ENCODE measurements around the gene U2AF2. TPM values are rescaled to one million over a fixed set of nuclear protein-coding genes. Genes with fewer than 3 reads are reported as not detected.

The U2AF2 gene
- polyA plus RNA-seq, 6 donors from 2014 or later, result 3.2 to 13.7 (median 9.3) TPM

DNA sequence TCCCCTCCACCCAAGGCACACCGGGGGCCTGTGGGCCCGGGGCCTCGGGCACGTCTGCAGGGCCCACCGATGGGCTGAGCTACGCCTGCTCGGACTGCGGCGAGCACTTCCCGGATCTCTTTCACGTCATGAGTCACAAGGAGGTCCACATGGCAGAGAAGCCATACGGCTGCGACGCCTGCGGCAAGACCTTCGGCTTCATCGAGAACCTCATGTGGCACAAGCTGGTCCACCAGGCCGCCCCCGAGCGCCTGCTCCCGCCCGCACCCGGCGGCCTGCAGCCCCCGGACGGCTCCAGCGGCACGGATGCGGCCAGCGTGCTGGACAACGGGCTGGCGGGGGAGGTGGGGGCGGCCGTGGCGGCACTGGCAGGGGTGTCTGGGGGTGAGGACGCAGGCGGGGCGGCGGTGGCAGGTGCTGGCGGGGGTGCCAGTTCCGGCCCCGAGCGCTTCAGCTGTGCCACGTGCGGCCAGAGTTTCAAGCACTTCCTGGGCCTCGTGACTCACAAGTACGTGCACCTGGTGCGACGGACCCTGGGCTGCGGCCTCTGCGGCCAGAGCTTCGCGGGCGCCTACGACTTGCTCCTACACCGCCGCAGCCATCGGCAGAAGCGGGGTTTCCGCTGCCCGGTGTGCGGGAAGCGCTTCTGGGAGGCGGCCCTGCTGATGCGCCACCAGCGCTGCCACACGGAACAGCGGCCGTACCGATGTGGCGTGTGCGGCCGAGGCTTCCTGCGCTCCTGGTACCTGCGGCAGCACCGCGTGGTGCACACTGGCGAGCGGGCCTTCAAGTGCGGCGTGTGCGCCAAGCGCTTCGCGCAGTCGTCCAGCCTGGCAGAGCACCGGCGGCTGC is 39.1 kb upstream of the U2AF2 start:
- Mint-ChIP-seq H3K27me3 (no peaks in the 10 kb centered on the region), H3K4me1 (peaks cover 29 to 32% (median 30%) of the 10 kb centered on the region in 3 donors), H3K27ac (no peak overlapping the region), H3K9me3 (no peaks in the 10 kb centered on the region), H3K36me3 (no peaks in the 10 kb centered on the region), H3K4me3 (no peak overlapping the region)
- DNase-seq (no peak), ATAC-seq (ENCODE audit: low read depth in 2 of 2) (no peak)

DNA sequence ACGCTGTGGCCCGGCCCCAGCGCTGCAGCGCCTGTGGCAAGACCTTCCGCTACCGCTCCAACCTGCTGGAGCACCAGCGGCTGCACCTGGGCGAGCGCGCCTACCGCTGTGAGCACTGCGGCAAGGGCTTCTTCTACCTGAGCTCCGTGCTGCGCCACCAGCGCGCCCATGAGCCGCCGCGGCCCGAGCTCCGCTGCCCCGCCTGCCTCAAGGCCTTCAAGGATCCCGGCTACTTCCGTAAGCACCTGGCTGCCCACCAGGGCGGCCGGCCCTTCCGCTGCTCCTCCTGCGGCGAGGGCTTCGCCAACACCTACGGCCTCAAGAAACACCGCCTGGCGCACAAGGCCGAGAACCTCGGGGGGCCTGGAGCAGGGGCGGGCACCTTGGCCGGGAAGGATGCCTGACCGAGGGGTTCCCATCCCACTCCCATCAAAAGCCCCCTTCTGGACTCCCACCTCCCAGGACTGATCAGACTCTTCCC is 38.4 kb upstream of the U2AF2 start:
- H3K9me3 Mint-ChIP-seq, result no peaks in the 10 kb centered on the region
- peaks cover 22 to 28% (median 24%) of the 10 kb centered on the region in 3 donors for H3K4me1 Mint-ChIP-seq
- ATAC-seq (ENCODE audit: low read depth in 2 of 2) (no peak), DNase-seq (no peak)
- H3K27ac Mint-ChIP-seq, result no peak overlapping the region
- no peak overlapping the region for H3K4me3 Mint-ChIP-seq
- no peaks in the 10 kb centered on the region for H3K36me3 Mint-ChIP-seq
- no peaks in the 10 kb centered on the region for H3K27me3 Mint-ChIP-seq

DNA sequence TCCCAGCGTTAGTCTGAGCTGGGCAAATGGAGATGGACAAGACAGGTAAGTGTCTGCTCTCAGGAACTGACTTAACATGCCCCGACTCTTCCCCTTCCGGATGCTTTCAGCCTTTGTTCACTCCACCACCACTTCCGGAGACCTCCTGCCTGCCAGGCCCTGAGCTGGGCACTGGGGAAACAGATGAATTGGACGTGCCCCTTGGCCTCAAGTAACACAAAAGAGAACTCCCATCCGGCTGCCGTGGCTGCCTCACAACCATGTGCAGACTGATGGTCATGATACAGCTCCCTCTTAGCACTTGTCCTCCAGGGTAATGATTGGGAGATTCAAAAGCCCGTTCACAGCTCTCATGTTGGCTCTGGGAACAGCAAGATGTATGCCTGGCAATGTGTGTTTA is 37.4 kb upstream of the U2AF2 start:
- DNase-seq, result no peak
- ATAC-seq (ENCODE audit: low read depth in 2 of 2), result no peak
- H3K27ac Mint-ChIP-seq, result peak overlapping the region in 2 of 6 donors; percentile 61 to 69
- no peaks in the 10 kb centered on the region for H3K27me3 Mint-ChIP-seq
- no peaks in the 10 kb centered on the region for H3K9me3 Mint-ChIP-seq
- H3K4me1 Mint-ChIP-seq, result peaks cover 12 to 18% (median 14%) of the 10 kb centered on the region in 3 donors
- no peaks in the 10 kb centered on the region for H3K36me3 Mint-ChIP-seq
- H3K4me3 Mint-ChIP-seq, result no peak overlapping the region

DNA sequence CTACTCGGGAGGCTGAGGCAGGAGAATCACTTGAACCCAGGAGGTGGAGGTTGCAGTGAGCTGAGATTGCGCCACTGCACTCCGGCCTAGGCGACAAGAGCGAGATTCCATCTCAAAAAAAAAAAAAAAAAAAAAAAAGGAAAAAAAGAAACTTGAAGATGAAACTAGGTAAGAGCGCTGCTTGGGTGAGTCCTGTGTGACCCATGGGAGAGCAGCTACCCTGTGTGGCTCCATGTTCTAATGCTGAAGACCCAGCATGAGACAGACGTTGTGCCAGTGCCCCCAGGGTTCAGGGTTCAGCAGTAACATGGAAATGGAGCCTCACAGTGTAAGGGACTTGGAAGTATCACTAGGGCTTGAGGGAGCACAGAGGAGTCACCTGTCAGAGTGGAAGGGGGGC is 36.4 kb upstream of the U2AF2 start:
- Mint-ChIP-seq H3K36me3 (no peaks in the 10 kb centered on the region), H3K27me3 (no peaks in the 10 kb centered on the region), H3K9me3 (no peaks in the 10 kb centered on the region), H3K27ac (peak overlapping the region in 1 of 6 donors; percentile 57), H3K4me3 (no peak overlapping the region), H3K4me1 (peaks cover 4 to 13% (median 9%) of the 10 kb centered on the region in 3 donors)
- DNase-seq, result no peak
- ATAC-seq (ENCODE audit: low read depth in 2 of 2), result no peak

DNA sequence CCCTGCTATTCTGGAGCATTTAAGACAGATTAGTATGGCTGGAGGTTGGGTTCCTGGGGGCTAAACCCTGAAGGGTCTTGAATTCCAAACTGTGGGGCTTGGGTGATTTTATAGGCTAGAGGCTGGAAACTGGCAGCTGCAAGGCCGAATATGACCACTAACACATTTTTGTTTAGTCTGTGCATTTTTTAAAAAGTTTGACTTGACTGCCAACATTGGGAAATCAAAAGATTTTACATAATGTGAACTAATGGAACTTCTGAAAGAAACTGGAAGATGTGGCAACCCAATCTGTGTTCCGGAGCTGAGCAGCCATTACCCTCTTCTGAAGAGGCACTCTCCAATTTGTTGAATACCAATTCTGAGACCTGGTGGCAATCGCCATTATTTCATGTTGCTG is 35.5 kb upstream of the U2AF2 start:
- H3K9me3 Mint-ChIP-seq, result peaks cover 0 to 5% (median 0%) of the 10 kb centered on the region in 7 donors
- H3K4me3 Mint-ChIP-seq, result no peak overlapping the region
- H3K27me3 Mint-ChIP-seq, result no peaks in the 10 kb centered on the region
- H3K27ac Mint-ChIP-seq, result peak overlapping the region in 2 of 6 donors; percentile 6 to 38
- ATAC-seq (ENCODE audit: low read depth in 2 of 2) (no peak), DNase-seq (no peak)
- H3K4me1 Mint-ChIP-seq, result peaks cover 8 to 22% (median 15%) of the 10 kb centered on the region in 3 donors
- no peaks in the 10 kb centered on the region for H3K36me3 Mint-ChIP-seq

DNA sequence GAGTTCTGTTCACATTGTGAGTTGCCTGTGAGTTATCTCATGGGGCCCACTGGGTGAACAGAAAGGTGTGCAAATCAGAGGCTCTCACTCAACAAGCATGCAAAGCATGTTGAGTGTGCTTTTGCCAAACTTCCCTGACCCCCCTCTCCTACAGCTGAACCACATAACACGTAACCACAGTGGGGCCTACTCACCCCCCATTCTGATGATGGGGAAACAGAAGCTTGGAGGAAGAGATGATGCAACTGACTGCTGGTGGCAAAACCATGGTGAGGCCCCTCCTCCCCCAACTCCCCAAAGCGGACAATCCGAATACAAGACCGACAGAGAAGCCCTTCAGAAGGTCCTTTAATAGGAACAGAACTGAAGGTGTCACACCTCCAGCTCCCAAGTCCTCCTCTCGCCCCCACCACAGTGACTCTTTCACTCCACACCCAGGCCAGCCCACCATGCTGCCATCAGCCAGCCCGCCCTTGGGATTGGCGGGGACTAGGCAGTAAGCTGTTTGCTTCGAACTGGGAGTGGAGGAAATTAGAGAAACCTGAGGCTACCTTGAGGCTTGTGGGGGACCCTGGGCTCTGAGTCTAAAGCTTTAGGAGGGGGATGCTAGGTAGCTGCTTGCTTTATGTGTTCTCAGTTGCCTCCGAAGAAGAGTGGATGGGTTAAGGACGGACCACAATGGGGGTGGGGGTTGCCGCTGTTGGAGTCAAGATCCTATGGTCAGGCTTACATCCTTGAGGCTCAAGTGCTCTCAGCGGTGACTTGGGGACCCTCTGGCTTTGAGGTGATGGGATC is 34.2 kb upstream of the U2AF2 start:
- DNase-seq (no peak), ATAC-seq (ENCODE audit: low read depth in 2 of 2) (no peak)
- peaks cover 0 to 5% (median 0%) of the 10 kb centered on the region in 7 donors for H3K9me3 Mint-ChIP-seq

DNA sequence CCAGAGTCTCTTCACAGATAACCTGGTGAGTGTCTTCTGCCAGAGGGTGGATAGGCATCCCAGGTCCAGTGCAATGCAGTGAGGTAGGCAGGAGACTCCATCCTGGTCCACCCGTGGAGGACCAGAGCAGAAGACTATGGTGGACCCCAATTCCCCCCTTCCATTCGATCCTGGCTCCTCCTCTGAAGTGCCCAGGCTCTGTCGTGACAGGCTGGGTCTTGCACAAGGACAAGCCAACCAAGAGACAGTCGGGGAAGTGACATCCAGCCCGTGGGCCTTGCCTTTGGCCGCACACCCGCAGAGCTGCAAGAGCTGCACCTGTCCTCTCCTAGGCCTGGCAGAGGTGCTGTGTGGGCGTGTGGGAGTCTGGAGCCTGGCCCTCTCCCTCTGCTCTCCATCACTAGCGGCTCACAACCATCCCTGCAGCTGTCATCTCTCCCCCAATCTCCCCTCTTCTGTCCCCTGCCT is 33.6 kb upstream of the U2AF2 start:
- Mint-ChIP-seq H3K27ac (peak overlapping the region in 1 of 6 donors; percentile 26), H3K36me3 (no peaks in the 10 kb centered on the region), H3K4me1 (peaks cover 12 to 31% (median 20%) of the 10 kb centered on the region in 3 donors), H3K9me3 (peaks cover 0 to 5% (median 0%) of the 10 kb centered on the region in 7 donors), H3K4me3 (no peak overlapping the region), H3K27me3 (no peaks in the 10 kb centered on the region)
- no peak for DNase-seq
- no peak for ATAC-seq (ENCODE audit: low read depth in 2 of 2)

More for the DNA sequence above, 34.2 kb upstream of the U2AF2 start:
- Mint-ChIP-seq H3K27me3 (no peaks in the 10 kb centered on the region), H3K4me3 (peak overlapping the region in 1 of 8 donors; percentile 29), H3K27ac (peak overlapping the region in 2 of 6 donors; percentile 26 to 49), H3K4me1 (peaks cover 12 to 31% (median 20%) of the 10 kb centered on the region in 3 donors), H3K36me3 (no peaks in the 10 kb centered on the region)

DNA sequence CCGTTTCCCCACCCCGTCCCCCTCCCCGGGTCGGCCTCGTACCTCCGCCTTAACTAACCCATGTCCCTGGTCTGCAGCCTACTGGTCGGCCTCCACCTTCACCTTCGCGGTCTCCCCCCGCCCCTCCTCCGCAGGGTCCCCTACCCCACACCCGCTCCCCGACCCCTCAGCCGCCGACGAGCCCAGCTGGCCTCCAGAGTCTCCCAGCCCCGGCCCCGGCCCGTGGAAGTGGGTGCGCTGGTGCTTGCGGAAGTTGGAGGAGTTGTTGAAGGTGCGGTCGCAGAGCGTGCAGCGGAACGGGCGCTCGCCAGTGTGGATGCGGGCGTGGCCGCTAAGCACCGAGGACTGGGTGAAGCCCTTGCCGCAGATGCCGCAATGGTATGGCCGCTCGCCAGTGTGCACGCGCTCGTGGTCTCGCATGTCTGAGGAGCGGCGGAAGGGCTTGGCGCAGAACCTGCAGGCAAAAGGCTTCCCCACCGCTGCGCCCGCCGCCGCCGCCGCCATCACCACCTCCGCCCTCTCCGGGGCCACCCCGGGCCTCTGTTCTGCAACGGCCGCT is 33.1 kb upstream of the U2AF2 start:
- no peaks in the 10 kb centered on the region for H3K27me3 Mint-ChIP-seq
- no peak overlapping the region for H3K27ac Mint-ChIP-seq
- peaks cover 0 to 5% (median 0%) of the 10 kb centered on the region in 7 donors for H3K9me3 Mint-ChIP-seq
- H3K36me3 Mint-ChIP-seq, result no peaks in the 10 kb centered on the region
- no peak for ATAC-seq (ENCODE audit: low read depth in 2 of 2)
- DNase-seq, result no peak
- peaks cover 12 to 31% (median 20%) of the 10 kb centered on the region in 3 donors for H3K4me1 Mint-ChIP-seq
- no peak overlapping the region for H3K4me3 Mint-ChIP-seq

DNA sequence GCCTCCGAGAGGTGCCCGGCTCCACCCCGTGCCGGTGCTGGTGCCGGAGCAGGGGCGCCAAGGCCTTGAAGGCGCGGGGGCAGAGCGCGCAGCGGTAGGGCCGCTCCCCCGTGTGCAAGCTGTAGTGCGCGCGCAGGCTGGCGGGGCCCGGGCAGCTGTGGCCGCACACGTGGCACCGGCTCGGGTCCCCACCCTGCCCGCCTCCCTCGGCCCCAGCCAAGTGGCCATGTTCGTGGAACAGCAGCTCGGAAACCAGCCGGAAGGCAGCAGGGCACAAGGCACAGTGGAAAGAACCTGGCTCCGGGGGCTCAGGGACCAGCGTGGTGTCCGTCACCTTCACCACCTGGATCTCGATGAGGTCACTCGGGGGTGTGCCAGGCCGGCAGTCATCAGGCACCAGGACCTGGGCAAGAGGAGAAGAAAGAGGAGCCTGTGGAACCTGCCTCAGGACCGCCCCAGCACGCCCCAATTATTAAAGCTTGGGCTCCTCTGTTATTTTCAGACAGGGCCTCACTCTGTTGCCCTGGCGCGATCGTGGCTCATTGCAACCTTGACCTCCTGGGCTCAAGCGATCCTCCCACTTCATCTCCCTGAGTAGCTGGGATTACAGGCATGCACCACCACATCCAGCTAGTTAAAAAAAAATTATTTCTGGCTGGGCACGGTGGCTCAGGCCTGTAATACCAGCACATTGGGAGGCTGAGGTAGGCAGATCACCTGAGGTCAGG is 32.4 kb upstream of the U2AF2 start:
- DNase-seq (no peak), ATAC-seq (ENCODE audit: low read depth in 2 of 2) (no peak)
- Mint-ChIP-seq H3K27me3 (no peaks in the 10 kb centered on the region), H3K27ac (no peak overlapping the region), H3K9me3 (peaks cover 0 to 5% (median 0%) of the 10 kb centered on the region in 7 donors), H3K36me3 (no peaks in the 10 kb centered on the region), H3K4me1 (peaks cover 12 to 31% (median 20%) of the 10 kb centered on the region in 3 donors), H3K4me3 (no peak overlapping the region)

DNA sequence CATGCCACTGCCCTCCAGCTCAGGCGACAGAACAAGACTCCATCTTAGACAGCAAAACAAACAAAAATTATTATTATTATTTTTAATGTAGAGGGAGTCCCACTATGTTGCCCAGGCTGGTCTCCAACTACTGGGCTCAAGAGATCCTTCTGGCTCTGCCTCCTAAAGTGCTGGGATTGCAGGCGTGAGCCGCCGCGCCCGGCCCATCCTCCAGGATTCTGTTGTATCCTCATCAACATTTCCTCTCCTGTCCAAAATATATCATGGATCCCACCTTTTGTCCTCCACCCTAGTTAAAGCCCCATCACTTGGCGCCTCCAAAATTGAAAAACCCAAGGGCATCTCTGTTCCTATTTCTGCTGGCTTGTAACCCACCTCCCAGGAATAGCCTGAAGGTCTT is 31.7 kb upstream of the U2AF2 start:
- H3K27ac Mint-ChIP-seq, result peak overlapping the region in 3 of 6 donors; percentile 12 to 97 (median 33)
- no peak for ATAC-seq (ENCODE audit: low read depth in 2 of 2)
- H3K4me3 Mint-ChIP-seq, result peak overlapping the region in 4 of 8 donors; percentile 26 to 88 (median 72)
- peaks cover 0 to 3% (median 0%) of the 10 kb centered on the region in 3 donors for H3K27me3 Mint-ChIP-seq
- H3K36me3 Mint-ChIP-seq, result no peaks in the 10 kb centered on the region
- DNase-seq, result no peak
- H3K4me1 Mint-ChIP-seq, result peaks cover 12 to 31% (median 20%) of the 10 kb centered on the region in 3 donors
- H3K9me3 Mint-ChIP-seq, result peaks cover 0 to 5% (median 0%) of the 10 kb centered on the region in 7 donors

DNA sequence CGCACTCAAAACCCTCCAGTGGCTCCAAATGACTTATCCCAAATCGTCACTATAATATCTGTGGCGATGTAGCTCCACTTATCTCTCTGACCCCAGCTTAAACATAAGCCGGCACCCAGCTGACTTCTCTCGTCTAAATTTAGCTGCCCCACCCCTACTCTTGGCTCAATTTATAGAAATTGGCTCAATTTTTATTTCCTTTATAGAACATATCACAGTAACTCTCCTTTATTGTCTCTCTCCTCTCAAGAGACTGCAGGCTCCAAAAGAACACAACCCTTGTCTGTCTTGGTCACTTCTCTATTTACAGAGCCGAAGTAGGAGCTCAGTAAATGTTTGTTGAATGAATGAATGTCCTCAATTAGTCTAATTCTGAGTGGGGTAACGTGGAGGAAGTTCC is 31.3 kb upstream of the U2AF2 start:
- Mint-ChIP-seq H3K4me3 (peak overlapping the region in 6 of 8 donors; percentile 46 to 98 (median 90)), H3K9me3 (peaks cover 0 to 5% (median 0%) of the 10 kb centered on the region in 7 donors), H3K27ac (peak overlapping the region in 3 of 6 donors; percentile 96 to 97 (median 97)), H3K4me1 (peaks cover 12 to 31% (median 20%) of the 10 kb centered on the region in 3 donors), H3K27me3 (peaks cover 0 to 4% (median 0%) of the 10 kb centered on the region in 3 donors), H3K36me3 (no peaks in the 10 kb centered on the region)
- ATAC-seq (ENCODE audit: low read depth in 2 of 2), result no peak
- no peak for DNase-seq
